H1 (cell line): ENCODE results near the gene CBLL1. TPM values are rescaled to one million over a fixed set of nuclear protein-coding genes. Genes with fewer than 3 reads are reported as not detected.

ENCODE experiments used
- ASH2L ChIP-seq: fragments of 200-600, 300-600 bp; sonication (generic); IDR thresholded peaks from one replicate; pipeline ENCODE4 v1.7.1; 2017; ENCODE audit warnings: low read length
- CEBPB ChIP-seq: IDR thresholded peaks from 2 replicates; pipeline ENCODE4 v1.6.1; 2012; ENCODE audit warnings: low read depth, low read length
- EZH2 ChIP-seq: fragments of 200-600 bp; sonication (generic); IDR thresholded peaks from 2 replicates; pipeline ENCODE4 v1.7.1; 2012; ENCODE audit warnings: low read depth, mild to moderate bottlenecking, moderate library complexity, low read length, inconsistent platforms; ENCODE audit not compliant: severe bottlenecking
- KDM4A ChIP-seq: IDR thresholded peaks from one replicate; pipeline ENCODE4 v1.7.1; 2012; ENCODE audit warnings: low read depth, mild to moderate bottlenecking, moderate library complexity, low read length, inconsistent platforms; ENCODE audit not compliant: severe bottlenecking
- NRF1 ChIP-seq: IDR thresholded peaks from 2 replicates; pipeline ENCODE4 v1.6.1; 2011; ENCODE audit warnings: mild to moderate bottlenecking, low read depth, low read length, improper control_type of control experiment
- RXRA ChIP-seq: IDR thresholded peaks from 2 replicates; pipeline ENCODE4 v1.6.1; 2011; ENCODE audit warnings: low read depth, mild to moderate bottlenecking, low read length, moderate library complexity; ENCODE audit not compliant: insufficient read depth
- SAP30 ChIP-seq: fragments of 300-600 bp; sonication (generic); IDR thresholded peaks from 2 replicates; pipeline ENCODE4 v1.7.1; 2012; ENCODE audit warnings: low read length, moderate library complexity, mild to moderate bottlenecking, inconsistent platforms; ENCODE audit not compliant: insufficient read depth, insufficient replicate concordance
- TCF12 ChIP-seq: IDR thresholded peaks from 2 replicates; pipeline ENCODE4 v1.6.1; 2011; ENCODE audit warnings: low read depth, mild to moderate bottlenecking, low read length
- polyA plus RNA-seq, 7 experiments: library from polyadenylated mRNA; depleted of rRNA in 3 of 7; stranded (reverse) in 5 of 7; unstranded in 2 of 7; fragments of >200 nt in 5 of 7; fragments of 200-250 nt in 2 of 7; gene quantifications; 1 replicate in 5 of 7; 2 replicates in 1 of 7; 4 replicates in 1 of 7; pipeline versions ENCODE4 v1.2.1 to v1.2.3, GENCODE V29; 2011 to 2013; ENCODE audit warnings: missing spikeins in 2 of 7, mixed read lengths in 2 of 7
- total RNA-seq: library from RNA; stranded (reverse); fragmentation: NEBNext Ultra II Directional; extraction: Animal tissue kit (Norgen Biotek cat#: 25700); gene quantifications from 2 replicates; pipeline ENCODE4 v1.2.1, GENCODE V29; 2021
- TF ChIP-seq, protein P1 (sequence below): fragments of 300-600 bp; sonication (generic); IDR thresholded peaks from 2 replicates; pipeline ENCODE4 v1.7.1; 2012; ENCODE audit warnings: low read length, moderate library complexity, mild to moderate bottlenecking, inconsistent platforms; ENCODE audit not compliant: insufficient replicate concordance

Gene CBLL1
- total and polyA plus RNA-seq, 2 of the 8 experiments (the other 6 are each of a cell fraction or from before 2014, with no cell fraction given): 27.0 to 34.0 TPM

GRCh38 chr7:107779647-107780099 is 35.7 kb downstream of the CBLL1 start (continued):
- TF ChIP-seq, protein P1, sequence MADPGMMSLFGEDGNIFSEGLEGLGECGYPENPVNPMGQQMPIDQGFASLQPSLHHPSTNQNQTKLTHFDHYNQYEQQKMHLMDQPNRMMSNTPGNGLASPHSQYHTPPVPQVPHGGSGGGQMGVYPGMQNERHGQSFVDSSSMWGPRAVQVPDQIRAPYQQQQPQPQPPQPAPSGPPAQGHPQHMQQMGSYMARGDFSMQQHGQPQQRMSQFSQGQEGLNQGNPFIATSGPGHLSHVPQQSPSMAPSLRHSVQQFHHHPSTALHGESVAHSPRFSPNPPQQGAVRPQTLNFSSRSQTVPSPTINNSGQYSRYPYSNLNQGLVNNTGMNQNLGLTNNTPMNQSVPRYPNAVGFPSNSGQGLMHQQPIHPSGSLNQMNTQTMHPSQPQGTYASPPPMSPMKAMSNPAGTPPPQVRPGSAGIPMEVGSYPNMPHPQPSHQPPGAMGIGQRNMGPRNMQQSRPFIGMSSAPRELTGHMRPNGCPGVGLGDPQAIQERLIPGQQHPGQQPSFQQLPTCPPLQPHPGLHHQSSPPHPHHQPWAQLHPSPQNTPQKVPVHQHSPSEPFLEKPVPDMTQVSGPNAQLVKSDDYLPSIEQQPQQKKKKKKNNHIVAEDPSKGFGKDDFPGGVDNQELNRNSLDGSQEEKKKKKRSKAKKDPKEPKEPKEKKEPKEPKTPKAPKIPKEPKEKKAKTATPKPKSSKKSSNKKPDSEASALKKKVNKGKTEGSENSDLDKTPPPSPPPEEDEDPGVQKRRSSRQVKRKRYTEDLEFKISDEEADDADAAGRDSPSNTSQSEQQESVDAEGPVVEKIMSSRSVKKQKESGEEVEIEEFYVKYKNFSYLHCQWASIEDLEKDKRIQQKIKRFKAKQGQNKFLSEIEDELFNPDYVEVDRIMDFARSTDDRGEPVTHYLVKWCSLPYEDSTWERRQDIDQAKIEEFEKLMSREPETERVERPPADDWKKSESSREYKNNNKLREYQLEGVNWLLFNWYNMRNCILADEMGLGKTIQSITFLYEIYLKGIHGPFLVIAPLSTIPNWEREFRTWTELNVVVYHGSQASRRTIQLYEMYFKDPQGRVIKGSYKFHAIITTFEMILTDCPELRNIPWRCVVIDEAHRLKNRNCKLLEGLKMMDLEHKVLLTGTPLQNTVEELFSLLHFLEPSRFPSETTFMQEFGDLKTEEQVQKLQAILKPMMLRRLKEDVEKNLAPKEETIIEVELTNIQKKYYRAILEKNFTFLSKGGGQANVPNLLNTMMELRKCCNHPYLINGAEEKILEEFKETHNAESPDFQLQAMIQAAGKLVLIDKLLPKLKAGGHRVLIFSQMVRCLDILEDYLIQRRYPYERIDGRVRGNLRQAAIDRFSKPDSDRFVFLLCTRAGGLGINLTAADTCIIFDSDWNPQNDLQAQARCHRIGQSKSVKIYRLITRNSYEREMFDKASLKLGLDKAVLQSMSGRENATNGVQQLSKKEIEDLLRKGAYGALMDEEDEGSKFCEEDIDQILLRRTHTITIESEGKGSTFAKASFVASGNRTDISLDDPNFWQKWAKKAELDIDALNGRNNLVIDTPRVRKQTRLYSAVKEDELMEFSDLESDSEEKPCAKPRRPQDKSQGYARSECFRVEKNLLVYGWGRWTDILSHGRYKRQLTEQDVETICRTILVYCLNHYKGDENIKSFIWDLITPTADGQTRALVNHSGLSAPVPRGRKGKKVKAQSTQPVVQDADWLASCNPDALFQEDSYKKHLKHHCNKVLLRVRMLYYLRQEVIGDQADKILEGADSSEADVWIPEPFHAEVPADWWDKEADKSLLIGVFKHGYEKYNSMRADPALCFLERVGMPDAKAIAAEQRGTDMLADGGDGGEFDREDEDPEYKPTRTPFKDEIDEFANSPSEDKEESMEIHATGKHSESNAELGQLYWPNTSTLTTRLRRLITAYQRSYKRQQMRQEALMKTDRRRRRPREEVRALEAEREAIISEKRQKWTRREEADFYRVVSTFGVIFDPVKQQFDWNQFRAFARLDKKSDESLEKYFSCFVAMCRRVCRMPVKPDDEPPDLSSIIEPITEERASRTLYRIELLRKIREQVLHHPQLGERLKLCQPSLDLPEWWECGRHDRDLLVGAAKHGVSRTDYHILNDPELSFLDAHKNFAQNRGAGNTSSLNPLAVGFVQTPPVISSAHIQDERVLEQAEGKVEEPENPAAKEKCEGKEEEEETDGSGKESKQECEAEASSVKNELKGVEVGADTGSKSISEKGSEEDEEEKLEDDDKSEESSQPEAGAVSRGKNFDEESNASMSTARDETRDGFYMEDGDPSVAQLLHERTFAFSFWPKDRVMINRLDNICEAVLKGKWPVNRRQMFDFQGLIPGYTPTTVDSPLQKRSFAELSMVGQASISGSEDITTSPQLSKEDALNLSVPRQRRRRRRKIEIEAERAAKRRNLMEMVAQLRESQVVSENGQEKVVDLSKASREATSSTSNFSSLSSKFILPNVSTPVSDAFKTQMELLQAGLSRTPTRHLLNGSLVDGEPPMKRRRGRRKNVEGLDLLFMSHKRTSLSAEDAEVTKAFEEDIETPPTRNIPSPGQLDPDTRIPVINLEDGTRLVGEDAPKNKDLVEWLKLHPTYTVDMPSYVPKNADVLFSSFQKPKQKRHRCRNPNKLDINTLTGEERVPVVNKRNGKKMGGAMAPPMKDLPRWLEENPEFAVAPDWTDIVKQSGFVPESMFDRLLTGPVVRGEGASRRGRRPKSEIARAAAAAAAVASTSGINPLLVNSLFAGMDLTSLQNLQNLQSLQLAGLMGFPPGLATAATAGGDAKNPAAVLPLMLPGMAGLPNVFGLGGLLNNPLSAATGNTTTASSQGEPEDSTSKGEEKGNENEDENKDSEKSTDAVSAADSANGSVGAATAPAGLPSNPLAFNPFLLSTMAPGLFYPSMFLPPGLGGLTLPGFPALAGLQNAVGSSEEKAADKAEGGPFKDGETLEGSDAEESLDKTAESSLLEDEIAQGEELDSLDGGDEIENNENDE: no peak
- TF ChIP-seq SAP30 (no peak), RXRA (no peak), TCF12 (no peak), NRF1 (no peak), EZH2 (no peak), ASH2L (no peak), CEBPB (no peak), KDM4A (no peak)
- TF ChIP-seq, all 59 proteins: peak for 0
